ENCODE data around the gene CAMTA1.

Gene CAMTA1

DNA sequence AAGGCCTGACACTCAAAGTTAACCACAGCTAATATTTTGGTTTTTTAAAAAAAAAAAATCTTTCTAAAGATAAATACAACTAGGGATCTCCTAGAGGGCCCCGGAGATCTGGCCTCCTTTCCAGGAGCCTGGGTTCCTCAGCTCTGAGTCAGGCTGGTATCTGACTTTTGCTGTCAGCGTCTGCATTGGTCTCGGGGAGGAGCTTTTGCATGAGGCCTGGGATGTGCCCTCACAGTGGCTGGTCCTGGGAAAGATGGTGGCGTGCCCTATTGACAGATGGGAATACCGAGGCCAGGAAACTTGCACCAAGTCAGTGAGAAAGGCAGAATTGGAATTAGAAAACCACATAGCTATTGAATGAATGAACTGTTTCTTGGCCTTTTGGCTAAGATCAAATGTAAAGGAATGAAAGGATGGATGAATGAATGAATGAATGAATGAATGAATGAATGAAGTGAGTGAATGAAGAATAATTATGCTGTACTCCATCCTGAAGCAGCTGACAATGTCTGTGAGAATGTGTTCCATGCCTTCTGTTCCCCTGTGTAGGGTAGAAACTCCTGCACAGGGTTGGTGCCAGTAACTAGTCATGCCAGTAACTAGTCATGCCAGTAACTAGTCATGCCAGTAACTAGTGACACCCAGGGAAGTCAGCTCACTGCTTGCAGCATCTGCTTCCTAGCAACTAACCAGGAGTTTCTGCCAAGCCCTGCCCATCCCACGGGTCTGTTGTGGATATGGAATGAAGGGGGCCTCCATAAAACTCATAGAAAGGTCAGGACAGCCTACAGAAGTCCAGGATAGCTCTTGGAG, 743.3 kb downstream of the CAMTA1 start:
- DNase-seq (ENCODE audit: low spot score): no peak
- TF ChIP-seq, protein P1, sequence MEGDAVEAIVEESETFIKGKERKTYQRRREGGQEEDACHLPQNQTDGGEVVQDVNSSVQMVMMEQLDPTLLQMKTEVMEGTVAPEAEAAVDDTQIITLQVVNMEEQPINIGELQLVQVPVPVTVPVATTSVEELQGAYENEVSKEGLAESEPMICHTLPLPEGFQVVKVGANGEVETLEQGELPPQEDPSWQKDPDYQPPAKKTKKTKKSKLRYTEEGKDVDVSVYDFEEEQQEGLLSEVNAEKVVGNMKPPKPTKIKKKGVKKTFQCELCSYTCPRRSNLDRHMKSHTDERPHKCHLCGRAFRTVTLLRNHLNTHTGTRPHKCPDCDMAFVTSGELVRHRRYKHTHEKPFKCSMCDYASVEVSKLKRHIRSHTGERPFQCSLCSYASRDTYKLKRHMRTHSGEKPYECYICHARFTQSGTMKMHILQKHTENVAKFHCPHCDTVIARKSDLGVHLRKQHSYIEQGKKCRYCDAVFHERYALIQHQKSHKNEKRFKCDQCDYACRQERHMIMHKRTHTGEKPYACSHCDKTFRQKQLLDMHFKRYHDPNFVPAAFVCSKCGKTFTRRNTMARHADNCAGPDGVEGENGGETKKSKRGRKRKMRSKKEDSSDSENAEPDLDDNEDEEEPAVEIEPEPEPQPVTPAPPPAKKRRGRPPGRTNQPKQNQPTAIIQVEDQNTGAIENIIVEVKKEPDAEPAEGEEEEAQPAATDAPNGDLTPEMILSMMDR (IDR thresholded peaks at IDR 0.05; ENCODE audit: borderline replicate concordance, control extremely low read depth, extremely low read depth, insufficient read depth, missing control alignments): no peak
- in situ Hi-C loops (cut with MboI; ENCODE audit: low sequenced_read_pairs, unreplicated experiment): no loop called here

DNA sequence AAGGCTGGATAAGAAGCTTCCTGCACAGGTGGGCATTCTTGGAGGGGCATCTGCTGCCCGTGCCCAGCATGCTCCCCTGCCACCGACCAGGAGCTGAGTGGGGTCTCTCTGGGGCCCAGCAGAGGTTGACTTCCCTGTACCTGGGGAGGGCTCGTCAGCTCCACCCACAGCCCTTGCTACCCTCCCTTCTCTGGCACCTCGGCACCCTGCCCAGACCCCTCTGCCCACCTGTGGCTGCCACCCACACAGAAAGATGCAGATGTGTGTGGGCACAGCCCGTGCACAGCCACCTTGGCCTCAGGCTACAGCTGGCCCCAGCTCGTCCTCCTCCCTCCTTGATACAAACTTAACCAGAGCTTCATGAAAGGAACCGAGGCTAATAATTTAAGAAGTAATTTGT, 744.7 kb downstream of the CAMTA1 start:
- no peak for DNase-seq (ENCODE audit: low spot score)
- in situ Hi-C loops (cut with MboI; ENCODE audit: low sequenced_read_pairs, unreplicated experiment): no loop called here
- TF ChIP-seq, protein P1 (IDR thresholded peaks at IDR 0.05; ENCODE audit: borderline replicate concordance, control extremely low read depth, extremely low read depth, insufficient read depth, missing control alignments): no peak

DNA sequence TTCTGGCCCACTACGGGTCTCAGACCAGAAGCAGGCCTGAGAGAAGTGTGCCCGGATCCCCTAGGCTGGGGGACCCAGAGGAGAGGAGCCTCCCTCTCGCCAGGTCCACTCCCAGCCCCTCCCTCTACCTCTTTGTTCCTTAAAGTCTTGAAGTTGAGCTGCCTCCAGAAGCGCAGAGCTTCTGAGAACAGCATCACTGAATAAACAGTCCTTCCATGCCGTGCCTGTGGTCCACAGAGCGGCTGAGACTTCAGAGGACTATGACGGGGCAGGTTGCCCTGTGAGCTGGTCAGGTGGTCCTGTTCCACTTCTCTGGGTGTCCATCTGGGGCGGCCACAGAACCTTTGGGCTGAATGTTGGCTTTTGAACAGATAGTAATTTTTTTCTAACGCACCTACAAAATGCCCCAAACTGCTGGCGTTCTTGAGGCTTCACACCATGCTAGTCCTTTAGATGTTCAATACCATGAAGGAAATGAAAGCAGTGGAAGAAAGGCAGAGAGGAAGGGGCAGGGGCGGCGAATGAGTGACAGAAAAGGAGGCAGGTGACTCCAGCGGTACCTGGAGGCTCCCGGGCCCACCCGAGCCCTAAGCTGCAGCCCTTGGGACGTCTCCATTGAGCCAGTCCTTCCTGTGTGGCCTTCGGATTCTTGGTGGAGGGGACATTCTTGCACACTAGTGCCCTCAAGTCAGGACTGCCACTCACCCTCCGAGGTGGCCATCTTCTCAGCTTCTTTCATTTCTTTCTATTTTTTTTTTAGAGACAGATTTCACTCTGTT, 746.5 kb downstream of the CAMTA1 start:
- no peak for DNase-seq (ENCODE audit: low spot score)
- TF ChIP-seq, protein P1 (IDR thresholded peaks at IDR 0.05; ENCODE audit: borderline replicate concordance, control extremely low read depth, extremely low read depth, insufficient read depth, missing control alignments): no peak
- in situ Hi-C loops (cut with MboI; ENCODE audit: low sequenced_read_pairs, unreplicated experiment): no loop called here

DNA sequence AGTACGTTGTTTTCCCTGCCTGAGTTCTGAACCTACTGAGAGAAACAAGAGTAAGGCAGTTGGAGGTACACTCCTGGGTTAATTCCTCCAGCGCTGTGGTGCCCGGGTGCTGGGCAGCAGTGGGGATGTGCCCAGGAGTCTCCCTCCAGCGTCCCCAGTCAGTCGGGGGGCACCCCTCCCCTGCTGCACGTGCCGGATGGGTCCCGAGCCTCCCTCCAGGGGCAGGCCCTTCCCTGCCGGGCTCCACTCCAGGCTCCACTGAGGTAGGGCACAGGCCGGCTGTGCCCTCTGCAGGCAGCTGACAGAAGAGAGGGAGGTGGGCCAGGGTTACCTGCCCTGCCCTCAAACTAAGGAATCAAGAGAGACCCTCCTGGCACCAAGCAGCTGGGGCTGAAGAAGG, 747.8 kb downstream of the CAMTA1 start:
- in situ Hi-C loops (cut with MboI; ENCODE audit: low sequenced_read_pairs, unreplicated experiment): no loop called here
- DNase-seq (ENCODE audit: low spot score): no peak
- TF ChIP-seq, protein P1 (IDR thresholded peaks at IDR 0.05; ENCODE audit: borderline replicate concordance, control extremely low read depth, extremely low read depth, insufficient read depth, missing control alignments): no peak

DNA sequence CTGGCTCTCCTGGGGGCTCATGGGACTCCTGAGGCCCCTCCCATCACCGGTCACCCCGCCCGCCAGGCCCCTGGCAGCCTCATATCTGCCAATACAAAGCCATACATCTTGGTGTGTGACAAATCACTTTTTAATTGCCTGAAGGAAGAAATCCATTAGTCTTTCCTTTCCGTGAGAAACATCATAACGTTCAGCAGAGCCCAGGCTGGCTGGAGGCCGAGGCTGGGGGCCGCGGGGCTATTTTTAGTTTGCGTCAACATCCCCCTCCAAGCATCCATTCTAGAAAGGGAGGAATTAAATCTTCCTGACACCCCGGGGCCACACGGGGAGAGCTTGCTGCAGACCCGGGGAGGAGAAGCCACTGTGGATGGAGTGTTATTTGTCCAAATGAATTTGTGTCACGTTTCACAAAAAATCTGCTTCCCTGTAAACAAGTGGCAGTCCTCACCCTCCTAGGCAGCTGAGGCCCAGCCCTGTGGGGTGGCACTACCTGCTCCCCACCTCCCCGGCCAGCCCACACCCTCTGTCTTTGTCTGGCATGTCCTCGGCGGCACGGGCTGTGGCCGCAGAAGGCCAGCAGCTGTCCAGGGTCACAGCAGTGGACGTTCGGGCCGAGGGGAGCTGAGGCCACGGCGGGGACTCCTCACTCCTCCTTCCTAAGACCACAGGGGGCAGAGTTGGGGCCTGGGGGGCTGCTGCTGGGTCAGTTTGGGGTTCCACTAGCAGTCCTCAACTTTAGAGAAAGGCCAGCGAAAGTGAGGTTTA, 749.0 kb downstream of the CAMTA1 start:
- in situ Hi-C loops (cut with MboI; ENCODE audit: low sequenced_read_pairs, unreplicated experiment): no loop called here
- no peak for DNase-seq (ENCODE audit: low spot score)
- TF ChIP-seq, protein P1 (IDR thresholded peaks at IDR 0.05; ENCODE audit: borderline replicate concordance, control extremely low read depth, extremely low read depth, insufficient read depth, missing control alignments): no peak

DNA sequence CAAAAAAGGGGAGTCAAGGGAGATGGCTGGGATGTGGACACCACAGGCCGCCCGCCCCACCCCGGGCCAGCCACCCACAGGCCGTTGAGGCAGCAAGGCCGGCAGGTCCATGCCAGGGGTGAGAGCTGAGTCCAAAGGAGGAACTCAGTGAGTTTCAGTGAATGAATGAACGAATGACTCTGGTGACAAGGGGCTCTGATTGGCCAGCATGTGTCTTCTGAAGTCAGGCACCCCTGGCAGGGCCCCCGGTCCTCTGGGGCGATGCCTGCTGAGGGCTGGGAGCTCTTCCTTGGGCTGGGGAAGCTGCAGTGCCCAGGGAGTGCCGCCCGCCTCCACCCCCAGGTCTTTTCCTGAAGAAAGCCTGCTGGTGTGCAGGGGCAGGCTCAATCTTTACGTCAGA, 749.8 kb downstream of the CAMTA1 start:
- DNase-seq (ENCODE audit: low spot score): no peak
- in situ Hi-C loops (cut with MboI; ENCODE audit: low sequenced_read_pairs, unreplicated experiment): no loop called here
- TF ChIP-seq, protein P1 (IDR thresholded peaks at IDR 0.05; ENCODE audit: borderline replicate concordance, control extremely low read depth, extremely low read depth, insufficient read depth, missing control alignments): no peak
